Esophagus squamous epithelium (tissue), 5 donors: ENCODE measurements around the gene CTNNA3. TPM values are rescaled to one million over a fixed set of nuclear protein-coding genes. Genes with fewer than 3 reads are reported as not detected.

Experiments
- DNase-seq: peaks from one replicate; lab custom pipeline; 2025; lab: John Stamatoyannopoulos, UW
- H3K27ac ChIP-seq, 4 donors: fragments of 200-600 bp; sonication (generic); one replicate each; pipeline ENCODE4 v1.5.1; 2016 to 2019; ENCODE audit warnings: mild to moderate bottlenecking in 1 of 4
- H3K27me3 ChIP-seq, 4 donors: fragments of 200-600 bp; sonication (generic); 1 replicate in 3 of 4; 2 replicates in 1 of 4; pipeline versions ENCODE4 v1.5.1 to v1.6.0; 2017 to 2021; ENCODE audit warnings: antibody characterized with exemption in 1 of 4
- H3K36me3 ChIP-seq, 3 donors: fragments of 200-600 bp; sonication (generic); one replicate each; pipeline ENCODE4 v1.5.1; 2016 to 2019
- H3K4me1 ChIP-seq, 3 donors: fragments of 200-600 bp; sonication (generic); one replicate each; pipeline ENCODE4 v1.5.1; 2017 to 2019
- H3K4me3 ChIP-seq, 4 donors: fragments of 200-600 bp; sonication (generic); 1 replicate in 3 of 4; 2 replicates in 1 of 4; pipeline ENCODE4 v1.5.1; 2016 to 2019; ENCODE audit warnings: mild to moderate bottlenecking in 2 of 4, moderate library complexity in 1 of 4
- H3K9me3 ChIP-seq, 3 donors: fragments of 200-600 bp; sonication (generic); one replicate each; pipeline ENCODE4 v1.5.1; 2016 to 2019
- POLR2A ChIP-seq, 4 donors: fragments of 450-650 bp; IDR thresholded peaks; one replicate each; pipeline ENCODE4 v1.6.1; 2017; ENCODE audit warnings: antibody characterized with exemption in 4 of 4, mild to moderate bottlenecking in 4 of 4, moderate library complexity in 3 of 4
- WGBS, 2 donors: methylation state at CpG; one replicate each; pipeline ENCODE4 v1.1.5; 2018; 5-methylcytosine and 5-hydroxymethylcytosine counted together
- intact Hi-C: fragments of 100-400 bp; cut with DNase I; formaldehyde crosslinking; loops from one replicate; pipeline ENCODE4 v1.15.0; 2022
- total RNA-seq, 4 donors: library from RNA; depleted of rRNA; stranded (reverse); fragments of >200 nt; gene quantifications; one replicate each; pipeline ENCODE4 v1.1.0, GENCODE V29; 2016
- TF ChIP-seq, protein P1 (sequence below), 6 experiments: fragments of 450-650 bp in 4 of 6; fragments of 200-600 bp in 2 of 6; sonication (generic) in 2 of 6; IDR thresholded peaks; one replicate each; pipeline ENCODE4 v1.5.1; 2016 to 2019; ENCODE audit warnings: antibody characterized with exemption in 6 of 6, mild to moderate bottlenecking in 4 of 6, moderate library complexity in 4 of 6
- donor health status: DM: yes; HTN: yes; CAD: no.

CTNNA3 gene
- total RNA-seq, 4 donors from 2014 or later: 0.29 to 1.9 (median 0.61) TPM; not detected in 1

DNA sequence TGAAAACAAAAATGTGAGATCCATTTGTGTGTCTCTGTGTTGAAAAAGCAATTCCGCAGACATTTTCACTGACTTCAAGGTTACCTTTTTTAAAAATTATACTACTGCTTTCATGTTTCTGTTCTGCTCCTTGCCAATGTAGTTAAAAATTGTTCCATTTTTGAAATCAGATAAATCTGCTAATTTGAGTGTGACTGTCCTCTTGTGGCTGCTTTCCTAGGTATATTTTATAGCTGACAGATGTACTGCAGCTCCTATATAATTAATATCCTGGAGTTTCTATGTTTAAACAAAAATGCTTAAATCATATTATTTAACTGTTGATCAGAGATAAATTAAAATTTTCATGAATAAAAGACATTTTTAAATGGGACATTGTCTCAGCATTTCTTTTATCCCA lies 947.8 kb downstream of the CTNNA3 start:
- Histone ChIP-seq H3K9me3 (no peaks in the 10 kb centered on the region), H3K27ac (no peak overlapping the region), H3K4me3 (no peak overlapping the region), H3K4me1 (no peaks in the 10 kb centered on the region), H3K27me3 (no peaks in the 10 kb centered on the region), H3K36me3 (no peaks in the 10 kb centered on the region)
- TF ChIP-seq POLR2A (IDR thresholded peaks at IDR 0.05): no peak
- TF ChIP-seq, protein P1, sequence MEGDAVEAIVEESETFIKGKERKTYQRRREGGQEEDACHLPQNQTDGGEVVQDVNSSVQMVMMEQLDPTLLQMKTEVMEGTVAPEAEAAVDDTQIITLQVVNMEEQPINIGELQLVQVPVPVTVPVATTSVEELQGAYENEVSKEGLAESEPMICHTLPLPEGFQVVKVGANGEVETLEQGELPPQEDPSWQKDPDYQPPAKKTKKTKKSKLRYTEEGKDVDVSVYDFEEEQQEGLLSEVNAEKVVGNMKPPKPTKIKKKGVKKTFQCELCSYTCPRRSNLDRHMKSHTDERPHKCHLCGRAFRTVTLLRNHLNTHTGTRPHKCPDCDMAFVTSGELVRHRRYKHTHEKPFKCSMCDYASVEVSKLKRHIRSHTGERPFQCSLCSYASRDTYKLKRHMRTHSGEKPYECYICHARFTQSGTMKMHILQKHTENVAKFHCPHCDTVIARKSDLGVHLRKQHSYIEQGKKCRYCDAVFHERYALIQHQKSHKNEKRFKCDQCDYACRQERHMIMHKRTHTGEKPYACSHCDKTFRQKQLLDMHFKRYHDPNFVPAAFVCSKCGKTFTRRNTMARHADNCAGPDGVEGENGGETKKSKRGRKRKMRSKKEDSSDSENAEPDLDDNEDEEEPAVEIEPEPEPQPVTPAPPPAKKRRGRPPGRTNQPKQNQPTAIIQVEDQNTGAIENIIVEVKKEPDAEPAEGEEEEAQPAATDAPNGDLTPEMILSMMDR (IDR thresholded peaks at IDR 0.05): no peak
- 96 to 100% methylated on average over 1 of the region's 1 CpG for WGBS, 2 donors
- intact Hi-C loops: no loop called here
- DNase-seq: no peak

GRCh38 chr10:66747451-66747850 lies 948.5 kb downstream of the CTNNA3 start:
- WGBS, 2 donors: 55 to 60% methylated on average over 1 to 2 of the region's 2 CpGs
- Histone ChIP-seq H3K4me1 (no peaks in the 10 kb centered on the region), H3K4me3 (no peak overlapping the region), H3K9me3 (no peaks in the 10 kb centered on the region), H3K27ac (no peak overlapping the region), H3K27me3 (no peaks in the 10 kb centered on the region), H3K36me3 (no peaks in the 10 kb centered on the region)
- DNase-seq: no peak
- intact Hi-C loops: no loop called here
- TF ChIP-seq, protein P1 (IDR thresholded peaks at IDR 0.05): no peak
- TF ChIP-seq POLR2A (IDR thresholded peaks at IDR 0.05): no peak

DNA sequence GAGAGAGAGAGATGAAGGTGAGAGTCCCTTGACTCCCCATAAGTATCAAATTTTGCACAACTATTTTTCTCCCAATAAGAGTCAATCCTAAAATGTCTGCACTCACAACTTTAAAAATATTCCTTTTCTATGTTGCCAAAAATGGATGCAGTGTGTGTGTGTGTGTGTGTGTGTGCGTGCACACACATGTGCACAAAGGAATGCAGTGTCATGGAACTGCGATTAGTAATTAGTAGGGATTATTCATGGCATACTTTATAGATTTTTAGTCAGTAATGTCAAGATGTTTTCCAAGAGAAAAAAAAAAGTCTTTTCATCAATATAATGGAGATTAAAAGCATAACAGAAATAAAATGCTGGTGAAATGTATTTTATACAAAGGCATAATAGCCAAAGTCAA lies 949.3 kb downstream of the CTNNA3 start:
- H3K27me3 ChIP-seq: no peaks in the 10 kb centered on the region
- intact Hi-C loops: no loop called here

GRCh38 chr10:66746246-66746645 lies 949.7 kb downstream of the CTNNA3 start:
- DNase-seq: no peak
- Histone ChIP-seq H3K27ac (no peak overlapping the region), H3K9me3 (no peaks in the 10 kb centered on the region), H3K27me3 (no peaks in the 10 kb centered on the region), H3K4me1 (no peaks in the 10 kb centered on the region), H3K36me3 (no peaks in the 10 kb centered on the region), H3K4me3 (no peak overlapping the region)
- TF ChIP-seq POLR2A (IDR thresholded peaks at IDR 0.05): no peak
- TF ChIP-seq, protein P1 (IDR thresholded peaks at IDR 0.05): no peak
- intact Hi-C loops: no loop called here

More for the DNA sequence above, 949.3 kb downstream of the CTNNA3 start:
- Histone ChIP-seq H3K27ac (no peak overlapping the region), H3K36me3 (no peaks in the 10 kb centered on the region), H3K4me1 (no peaks in the 10 kb centered on the region), H3K9me3 (no peaks in the 10 kb centered on the region), H3K4me3 (no peak overlapping the region)
- no peak for DNase-seq
- TF ChIP-seq, protein P1 (IDR thresholded peaks at IDR 0.05): no peak
- TF ChIP-seq POLR2A (IDR thresholded peaks at IDR 0.05): no peak
- 30 to 45% methylated on average over 2 of the region's 2 CpGs for WGBS, 2 donors

GRCh38 chr10:66744915-66745314 lies 951.1 kb downstream of the CTNNA3 start:
- Histone ChIP-seq H3K4me3 (no peak overlapping the region), H3K36me3 (no peaks in the 10 kb centered on the region), H3K4me1 (no peaks in the 10 kb centered on the region), H3K27me3 (no peaks in the 10 kb centered on the region), H3K9me3 (no peaks in the 10 kb centered on the region), H3K27ac (no peak overlapping the region)
- DNase-seq: no peak
- WGBS, 2 donors: 59 to 71% methylated on average over 2 of the region's 2 CpGs
- TF ChIP-seq, protein P1 (IDR thresholded peaks at IDR 0.05): no peak
- no peak for TF ChIP-seq POLR2A (IDR thresholded peaks at IDR 0.05)
- intact Hi-C loops: no loop called here
